Measurements from ENCODE around the gene ABO.

DNA sequence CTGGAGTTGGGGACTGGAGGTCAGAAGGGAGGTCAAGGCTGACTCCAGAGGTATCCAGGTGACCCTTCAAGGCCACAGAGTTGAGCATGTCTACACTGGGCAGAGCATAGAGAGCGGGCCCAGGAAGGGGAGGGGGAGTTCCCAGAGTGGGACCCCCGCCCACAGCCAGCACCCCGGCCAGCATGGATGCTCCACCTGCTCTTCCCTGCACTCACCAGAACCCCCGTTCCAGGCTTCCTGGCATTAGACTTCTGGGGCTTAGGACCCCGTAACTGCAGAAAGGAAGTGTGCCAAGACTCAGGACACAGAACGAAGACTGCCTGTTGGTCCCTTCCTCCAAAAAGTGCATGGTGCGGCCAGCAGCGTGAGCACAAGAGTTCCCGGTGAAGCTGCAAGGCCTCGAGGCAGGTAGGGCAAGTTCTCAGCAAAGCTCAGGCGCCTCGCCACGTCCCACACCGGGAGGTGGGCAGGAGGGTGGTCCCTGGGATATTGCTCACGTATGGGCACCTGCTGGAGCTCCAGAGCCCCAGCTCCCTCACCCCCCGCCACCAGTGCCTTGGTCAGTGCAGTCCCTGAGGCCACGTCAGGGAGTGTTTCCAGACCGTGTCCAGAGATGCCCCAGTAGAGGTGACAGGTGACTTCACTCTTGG lies 13.8 kb downstream of the ABO start:
- TF ChIP-seq POLR2A (IDR thresholded peaks at IDR 0.05; ENCODE audit: low read depth, low read length) (no peak), POLR2AphosphoS5 (IDR thresholded peaks at IDR 0.05; ENCODE audit: low read depth, low read length) (no peak), TAF1 (IDR thresholded peaks at IDR 0.05; ENCODE audit: borderline replicate concordance, low read depth, low read length) (no peak)
